ENCODE results near the gene ZFAND2B. TPM values are rescaled to one million over a fixed set of nuclear protein-coding genes. Genes with fewer than 3 reads are reported as not detected.
A peak's percentile ranks its signal among the peaks of the same experiment; 100 is the strongest.

Gene ZFAND2B
- total RNA-seq, 1 experiment from 2014 or later = 16.4 TPM

DNA sequence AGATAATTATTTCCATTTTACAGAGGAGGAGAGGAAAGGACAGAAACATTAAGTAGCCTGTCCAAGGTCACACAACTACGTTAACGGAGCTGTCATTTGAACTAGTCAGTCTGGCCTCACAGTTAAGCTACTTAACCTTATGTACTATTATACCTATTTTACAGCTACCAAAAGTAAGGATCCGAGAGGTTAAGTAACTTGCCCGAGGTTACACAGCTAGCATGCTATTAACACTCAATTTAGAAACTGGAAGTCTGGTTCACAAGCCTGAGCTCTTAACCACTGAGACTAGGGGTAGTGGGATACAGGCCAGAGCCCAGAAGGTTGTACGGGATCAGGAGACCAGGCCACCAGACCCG lies 38.2 kb downstream of the ZFAND2B start:
- no CpG with 5 or more reads among the region's 6 CpGs for WGBS (ENCODE audit: extremely low coverage, insufficient read length, low lambda C conversion rate)
- Histone ChIP-seq H2AFZ (ENCODE audit: low read length) (no peak overlapping the region), H3K9me3 (ENCODE audit: control insufficient read depth, low read depth, low read length) (no peaks in the 10 kb centered on the region), H3K9ac (ENCODE audit: extremely low read depth, insufficient read length, low read length) (no peak overlapping the region), H4K5ac (ENCODE audit: insufficient read length, low read depth, low read length) (no peak overlapping the region), H3K27ac (ENCODE audit: insufficient read length, low read depth, low read length) (no peak overlapping the region), H2BK15ac (ENCODE audit: low read depth, low read length) (no peak overlapping the region), H4K8ac (replicated peaks; ENCODE audit: insufficient read length, low read depth, low read length) (no peak overlapping the region), H3K23me2 (ENCODE audit: insufficient read length, low read depth, low read length, poor library complexity, severe bottlenecking) (no peaks in the 10 kb centered on the region), H2BK12ac (ENCODE audit: insufficient read length, low read depth, low read length) (no peak overlapping the region), H2AK5ac (ENCODE audit: insufficient read length, low read length) (no peak overlapping the region), H3K56ac (ENCODE audit: insufficient read length, low read depth, low read length) (no peak overlapping the region), H2BK120ac (ENCODE audit: low read depth, low read length, poor library complexity, severe bottlenecking) (no peak overlapping the region), H3K23ac (ENCODE audit: insufficient read length, low read depth, low read length) (no peak overlapping the region), H3K79me2 (ENCODE audit: insufficient read depth, low read length) (no peaks in the 10 kb centered on the region), H3K14ac (ENCODE audit: insufficient read depth, low read length) (no peak overlapping the region), H4K91ac (ENCODE audit: insufficient read length, low read depth, low read length) (no peak overlapping the region), H2BK5ac (ENCODE audit: insufficient read length, low read length) (no peak overlapping the region), H2BK20ac (ENCODE audit: low read depth, low read length, poor library complexity, severe bottlenecking) (no peak overlapping the region), H3T11ph (ENCODE audit: low read length) (no peak overlapping the region), H3K18ac (ENCODE audit: insufficient read length, low read depth, low read length) (no peak overlapping the region), H4K20me1 (ENCODE audit: control insufficient read depth, insufficient read depth, insufficient read length) (no peaks in the 10 kb centered on the region), H3K4ac (ENCODE audit: low read depth, low read length) (no peak overlapping the region), H3K4me2 (ENCODE audit: insufficient read depth, insufficient read length, low read length) (peak overlapping the region; percentile 77), H3K4me1 (ENCODE audit: insufficient read depth, low read length) (peaks cover 2% of the 10 kb centered on the region; the same call in 1 of the 2 replicates), H3K27me3 (ENCODE audit: insufficient read depth, low read length) (no peaks in the 10 kb centered on the region), H3K79me1 (ENCODE audit: insufficient read depth, low read depth, low read length, poor library complexity, severe bottlenecking) (no peaks in the 10 kb centered on the region)
- H3K27me3 Mint-ChIP-seq (ENCODE audit: low read depth) = no peaks in the 10 kb centered on the region
- peaks cover 19 to 24% of the 10 kb centered on the region in 2 experiments for H3K4me1 Mint-ChIP-seq
- H3K4me3 Mint-ChIP-seq = peak overlapping the region; percentile 92 to 96
- H3K9me3 Mint-ChIP-seq = no peaks in the 10 kb centered on the region
- DNase-seq = no peak
- TF ChIP-seq, protein P1, sequence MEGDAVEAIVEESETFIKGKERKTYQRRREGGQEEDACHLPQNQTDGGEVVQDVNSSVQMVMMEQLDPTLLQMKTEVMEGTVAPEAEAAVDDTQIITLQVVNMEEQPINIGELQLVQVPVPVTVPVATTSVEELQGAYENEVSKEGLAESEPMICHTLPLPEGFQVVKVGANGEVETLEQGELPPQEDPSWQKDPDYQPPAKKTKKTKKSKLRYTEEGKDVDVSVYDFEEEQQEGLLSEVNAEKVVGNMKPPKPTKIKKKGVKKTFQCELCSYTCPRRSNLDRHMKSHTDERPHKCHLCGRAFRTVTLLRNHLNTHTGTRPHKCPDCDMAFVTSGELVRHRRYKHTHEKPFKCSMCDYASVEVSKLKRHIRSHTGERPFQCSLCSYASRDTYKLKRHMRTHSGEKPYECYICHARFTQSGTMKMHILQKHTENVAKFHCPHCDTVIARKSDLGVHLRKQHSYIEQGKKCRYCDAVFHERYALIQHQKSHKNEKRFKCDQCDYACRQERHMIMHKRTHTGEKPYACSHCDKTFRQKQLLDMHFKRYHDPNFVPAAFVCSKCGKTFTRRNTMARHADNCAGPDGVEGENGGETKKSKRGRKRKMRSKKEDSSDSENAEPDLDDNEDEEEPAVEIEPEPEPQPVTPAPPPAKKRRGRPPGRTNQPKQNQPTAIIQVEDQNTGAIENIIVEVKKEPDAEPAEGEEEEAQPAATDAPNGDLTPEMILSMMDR (conservative IDR thresholded peaks at IDR 0.05) = no peak
- peaks cover 0 to 13% (median 12%) of the 10 kb centered on the region in 3 experiments; a peak in 6 of 7 replicates for H3K36me3 Mint-ChIP-seq (ENCODE audit: insufficient read depth in 1 of 3, low read depth in 3 of 3)
- H3K27ac Mint-ChIP-seq = peak overlapping the region; percentile 44 to 93 (median 55); a peak in 5 of 7 replicates
